IPS-15b (cell line): Measurements from ENCODE around the gene HTR3C.
"Not testable (repeated sequence)": the region's sequence is repeated elsewhere in the genome, so short reads cannot be mapped to it uniquely, and the experiment has no call there.

Experiments used
- H3K27me3 ChIP-seq: one replicate; pipeline ENCODE4 v1.6.1; 2013; ENCODE audit warnings: low read length; ENCODE audit not compliant: control insufficient read depth, insufficient read depth
- H3K36me3 ChIP-seq: one replicate; pipeline ENCODE4 v1.6.1; 2013; ENCODE audit warnings: low read length; ENCODE audit not compliant: control insufficient read depth, insufficient read depth
- H3K4me1 ChIP-seq: one replicate; pipeline ENCODE4 v1.6.1; 2013; ENCODE audit warnings: mild to moderate bottlenecking, low read length; ENCODE audit not compliant: control insufficient read depth, insufficient read depth
- H3K4me3 ChIP-seq: one replicate; pipeline ENCODE4 v1.5.1; 2013; ENCODE audit warnings: low read depth, low read length
- H3K9ac ChIP-seq: one replicate; pipeline ENCODE4 v1.6.1; 2013; ENCODE audit warnings: low read depth, mild to moderate bottlenecking, low read length
- H3K9me3 ChIP-seq: one replicate; pipeline ENCODE4 v1.6.1; 2013; ENCODE audit warnings: mild to moderate bottlenecking, low read length; ENCODE audit not compliant: control insufficient read depth, insufficient read depth

Gene HTR3C

DNA sequence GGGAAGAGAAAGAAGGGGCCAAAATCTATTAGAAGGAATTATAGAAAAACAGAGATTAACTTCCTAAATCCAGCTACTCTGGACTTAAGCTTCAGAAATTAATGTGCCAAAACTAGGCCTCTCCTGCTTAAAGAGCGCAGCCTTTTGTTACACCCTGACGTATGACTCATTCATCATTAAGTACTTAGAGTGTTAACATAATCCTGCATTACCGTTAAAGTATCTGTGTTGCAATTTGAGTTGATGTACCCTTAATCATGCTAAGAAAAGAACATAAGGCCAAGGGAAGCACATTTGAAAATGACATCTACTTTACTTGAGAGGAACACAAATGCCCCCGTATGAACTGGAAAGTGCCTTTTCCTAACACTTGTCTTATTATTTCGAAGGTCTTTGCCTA lies 13.4 kb upstream of the HTR3C start:
- Histone ChIP-seq H3K4me3 (no peak overlapping the region), H3K4me1 (no peaks in the 10 kb centered on the region), H3K9me3 (no peaks in the 10 kb centered on the region), H3K27me3 (no peaks in the 10 kb centered on the region), H3K36me3 (no peaks in the 10 kb centered on the region), H3K9ac (no peak overlapping the region)

GRCh38 chr3:184040010-184040409 lies 12.8 kb upstream of the HTR3C start:
- Histone ChIP-seq H3K9me3 (no peaks in the 10 kb centered on the region), H3K9ac (no peak overlapping the region), H3K27me3 (no peaks in the 10 kb centered on the region), H3K4me3 (no peak overlapping the region), H3K36me3 (no peaks in the 10 kb centered on the region), H3K4me1 (no peaks in the 10 kb centered on the region)

- Histone ChIP-seq H3K4me1 (no peaks in the 10 kb centered on the region), H3K27me3 (no peaks in the 10 kb centered on the region), H3K36me3 (no peaks in the 10 kb centered on the region), H3K9me3 (no peaks in the 10 kb centered on the region), H3K4me3 (no peak overlapping the region), H3K9ac (no peak overlapping the region)
Observed at GRCh38 chr3:184042617-184043016, 10.2 kb upstream of the HTR3C start.

DNA sequence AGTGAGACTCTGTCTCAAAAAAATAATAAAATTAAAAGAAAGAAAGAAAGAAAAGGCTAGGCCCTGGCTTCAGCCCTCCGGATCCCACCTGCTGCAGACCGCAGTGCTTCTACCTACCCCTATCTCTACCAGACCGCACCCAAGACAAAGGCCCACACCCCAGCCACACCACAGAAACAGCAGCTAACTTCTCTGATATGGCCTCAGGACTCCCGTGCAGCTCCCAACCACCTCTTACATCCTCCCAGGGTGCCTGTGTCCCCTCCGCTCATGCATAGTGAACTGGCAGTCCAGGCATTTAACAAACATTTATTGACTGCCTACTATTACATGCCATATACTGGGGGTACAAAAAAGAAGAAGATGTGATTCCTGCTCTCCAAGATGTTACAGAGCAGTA lies 6.9 kb upstream of the HTR3C start:
- Histone ChIP-seq H3K9ac (no peak overlapping the region), H3K9me3 (no peaks in the 10 kb centered on the region), H3K4me3 (no peak overlapping the region)

DNA sequence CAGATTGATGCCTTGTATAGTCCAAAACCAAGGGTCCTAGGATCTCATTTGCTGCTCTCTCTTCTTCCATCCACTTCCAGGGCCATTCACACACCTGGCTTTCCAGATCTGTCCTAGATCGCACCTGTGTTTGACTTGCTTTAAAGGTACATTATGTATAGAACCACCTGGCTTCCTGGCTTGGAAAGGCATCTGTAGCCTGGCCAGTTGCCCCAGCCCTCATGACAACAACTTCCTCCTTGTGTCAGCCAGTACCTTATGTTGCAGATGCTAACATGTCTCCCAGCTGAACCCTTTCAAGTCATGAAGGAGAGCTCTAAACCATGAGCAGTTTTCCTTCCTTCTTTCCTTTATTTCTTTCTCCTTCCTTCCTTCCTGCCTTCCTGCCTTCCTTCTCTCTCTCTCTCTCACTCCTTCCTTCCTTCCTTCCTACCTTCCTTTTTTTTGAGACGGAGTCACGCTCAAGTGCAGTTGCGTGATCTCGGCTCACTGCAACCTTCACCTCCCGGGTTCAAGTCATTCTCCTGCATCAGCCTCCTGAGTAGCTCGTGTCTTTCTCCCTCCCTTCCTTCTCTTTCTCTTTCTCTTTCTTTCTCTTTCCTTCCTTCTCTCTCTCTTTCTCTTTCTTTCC lies 2.5 kb upstream of the HTR3C start:
- Histone ChIP-seq H3K9ac (no peak overlapping the region), H3K27me3 (no peaks in the 10 kb centered on the region), H3K36me3 (no peaks in the 10 kb centered on the region), H3K9me3 (no peaks in the 10 kb centered on the region), H3K4me1 (no peaks in the 10 kb centered on the region), H3K4me3 (no peak overlapping the region)

More for the DNA sequence above, 6.9 kb upstream of the HTR3C start:
- Histone ChIP-seq H3K36me3 (no peaks in the 10 kb centered on the region), H3K4me1 (no peaks in the 10 kb centered on the region), H3K27me3 (no peaks in the 10 kb centered on the region)

DNA sequence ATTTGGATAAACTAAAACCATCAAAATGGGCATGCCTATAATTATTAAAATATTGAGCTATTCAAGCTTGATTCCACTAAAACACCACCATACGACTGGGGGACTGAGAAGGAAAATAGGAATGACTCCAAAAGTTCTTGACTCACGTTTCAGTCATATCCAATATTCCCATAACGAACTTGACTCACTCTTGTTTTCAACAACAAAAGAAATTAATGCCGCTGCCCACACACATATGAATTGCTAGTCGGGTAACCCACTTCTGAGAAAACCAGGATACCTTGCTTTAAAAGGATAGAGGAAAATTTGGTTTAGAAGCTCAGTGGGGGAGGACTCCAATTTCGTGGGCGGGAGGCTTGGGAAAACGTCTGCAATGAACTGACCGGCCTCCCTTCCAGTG lies 5.2 kb downstream of the HTR3C start:
- Histone ChIP-seq H3K9ac (no peak overlapping the region), H3K4me1 (no peaks in the 10 kb centered on the region), H3K4me3 (no peak overlapping the region), H3K36me3 (no peaks in the 10 kb centered on the region), H3K9me3 (no peaks in the 10 kb centered on the region), H3K27me3 (no peaks in the 10 kb centered on the region)

DNA sequence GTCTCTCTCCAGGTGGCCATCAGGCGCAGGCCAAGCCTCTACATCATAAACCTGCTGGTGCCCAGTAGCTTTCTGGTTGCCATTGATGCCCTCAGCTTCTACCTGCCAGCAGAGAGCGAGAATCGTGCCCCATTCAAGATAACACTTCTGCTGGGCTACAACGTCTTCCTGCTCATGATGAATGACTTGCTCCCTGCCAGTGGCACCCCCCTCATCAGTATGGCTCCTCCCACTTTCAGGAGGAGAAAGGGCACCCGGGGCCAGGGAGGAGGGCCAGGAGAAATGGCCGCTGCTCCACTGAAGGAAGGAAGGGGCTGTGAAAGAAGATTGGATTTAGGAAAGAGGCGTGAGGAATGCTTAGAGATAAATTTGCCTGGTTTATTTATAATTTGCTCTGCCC lies 6.6 kb downstream of the HTR3C start:
- H3K27me3 ChIP-seq = no peaks in the 10 kb centered on the region
- H3K9ac ChIP-seq = no peak overlapping the region
- H3K4me1 ChIP-seq = no peaks in the 10 kb centered on the region
- no peaks in the 10 kb centered on the region for H3K36me3 ChIP-seq
- no peak overlapping the region for H3K4me3 ChIP-seq
- no peaks in the 10 kb centered on the region for H3K9me3 ChIP-seq

DNA sequence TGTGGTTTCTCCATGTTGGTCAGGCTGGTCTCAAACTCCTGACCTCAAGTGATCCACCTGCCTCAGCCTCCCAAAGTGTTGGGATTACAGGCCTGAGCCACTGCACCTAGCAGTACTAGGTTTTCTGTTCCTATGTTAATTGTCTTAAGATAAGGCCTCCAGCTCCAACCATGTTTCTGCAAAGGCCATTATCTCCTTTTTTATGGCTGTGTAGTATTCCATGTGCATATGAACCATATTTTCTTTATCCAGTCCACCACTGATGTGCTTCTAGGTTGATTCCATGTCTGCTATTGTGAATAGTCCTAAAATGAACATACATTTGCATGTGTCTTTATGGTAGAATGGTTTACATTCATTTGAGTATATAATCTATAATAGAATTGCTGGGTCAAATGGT lies 9.8 kb downstream of the HTR3C start:
- H3K9me3 ChIP-seq = no peaks in the 10 kb centered on the region
- no peaks in the 10 kb centered on the region for H3K27me3 ChIP-seq
- H3K36me3 ChIP-seq = no peaks in the 10 kb centered on the region
- H3K4me1 ChIP-seq = no peaks in the 10 kb centered on the region
- H3K4me3 ChIP-seq = no peak overlapping the region
- H3K9ac ChIP-seq = no peak overlapping the region

- H3K4me3 ChIP-seq = no peak overlapping the region
- H3K9ac ChIP-seq = no peak overlapping the region
- H3K27me3 ChIP-seq = no peaks in the 10 kb centered on the region
- H3K4me1 ChIP-seq = no peaks in the 10 kb centered on the region
- peaks cover 3% of the 10 kb centered on the region for H3K9me3 ChIP-seq
- H3K36me3 ChIP-seq = no peaks in the 10 kb centered on the region
Observed at GRCh38 chr3:184066211-184066610, 13.4 kb downstream of the HTR3C start.

DNA sequence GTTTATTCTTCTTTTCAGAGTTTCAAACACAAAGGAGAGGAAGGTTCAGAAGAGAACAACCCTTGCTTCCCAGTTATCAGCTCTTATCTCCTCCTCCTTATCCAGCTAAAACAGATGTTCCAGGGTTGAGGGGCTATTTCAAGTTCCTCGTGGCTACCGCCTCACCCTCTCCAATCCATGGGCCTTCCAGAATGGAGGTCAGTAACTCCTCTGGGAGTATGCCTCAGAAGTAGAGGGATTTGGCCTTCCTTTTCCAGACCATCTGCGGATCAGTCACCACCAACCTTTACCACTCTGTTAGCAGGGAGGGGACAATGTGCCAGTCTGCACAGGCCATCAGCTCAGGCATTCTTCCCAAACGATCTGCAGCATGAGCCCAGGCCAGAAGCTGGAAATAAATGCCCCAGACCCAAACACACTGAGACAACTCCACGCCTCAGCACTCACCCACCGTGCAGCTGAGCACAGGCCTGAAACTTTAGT lies 14.8 kb downstream of the HTR3C start:
- Histone ChIP-seq H3K9me3 (peaks cover 3% of the 10 kb centered on the region), H3K4me3 (no peak overlapping the region), H3K36me3 (no peaks in the 10 kb centered on the region), H3K27me3 (no peaks in the 10 kb centered on the region), H3K9ac (no peak overlapping the region), H3K4me1 (no peaks in the 10 kb centered on the region)

- Histone ChIP-seq H3K36me3 (no peaks in the 10 kb centered on the region), H3K9ac (no peak overlapping the region), H3K4me1 (no peaks in the 10 kb centered on the region), H3K4me3 (no peak overlapping the region), H3K9me3 (peaks cover 3% of the 10 kb centered on the region), H3K27me3 (no peaks in the 10 kb centered on the region)
Observed at GRCh38 chr3:184068344-184068743, 15.5 kb downstream of the HTR3C start.

DNA sequence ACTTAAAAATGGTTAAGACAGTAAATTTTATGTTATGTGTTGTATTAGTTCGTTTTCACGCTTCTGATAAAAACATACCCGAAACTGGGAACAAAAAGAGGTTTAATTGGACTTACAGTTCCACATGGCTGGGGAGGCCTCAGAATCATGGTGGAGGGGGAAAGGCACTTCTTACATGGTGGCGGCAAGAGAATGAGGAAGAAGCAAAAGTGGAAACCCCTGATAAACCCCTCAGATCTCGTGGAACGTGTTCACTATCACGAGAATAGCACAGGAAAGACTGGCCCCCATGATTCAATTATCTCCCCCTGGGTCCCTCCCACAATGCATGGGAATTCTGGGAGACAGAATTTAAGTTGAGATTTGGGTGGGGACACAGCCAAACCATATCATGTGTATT lies 18.3 kb downstream of the HTR3C start:
- not testable (repeated sequence) for H3K4me3 ChIP-seq, H3K36me3 ChIP-seq, H3K9ac ChIP-seq, H3K27me3 ChIP-seq, H3K9me3 ChIP-seq, H3K4me1 ChIP-seq
